ENCODE data around the gene CCL25. TPM values are rescaled to one million over a fixed set of nuclear protein-coding genes. Genes with fewer than 3 reads are reported as not detected.

The CCL25 gene
- total RNA-seq, 1 donor from 2014 or later: not detected

GRCh38 chr19:8045872-8046568, 6.5 kb upstream of the CCL25 start:
- no peak for DNase-seq (ENCODE audit: low read depth, low spot score)

DNA sequence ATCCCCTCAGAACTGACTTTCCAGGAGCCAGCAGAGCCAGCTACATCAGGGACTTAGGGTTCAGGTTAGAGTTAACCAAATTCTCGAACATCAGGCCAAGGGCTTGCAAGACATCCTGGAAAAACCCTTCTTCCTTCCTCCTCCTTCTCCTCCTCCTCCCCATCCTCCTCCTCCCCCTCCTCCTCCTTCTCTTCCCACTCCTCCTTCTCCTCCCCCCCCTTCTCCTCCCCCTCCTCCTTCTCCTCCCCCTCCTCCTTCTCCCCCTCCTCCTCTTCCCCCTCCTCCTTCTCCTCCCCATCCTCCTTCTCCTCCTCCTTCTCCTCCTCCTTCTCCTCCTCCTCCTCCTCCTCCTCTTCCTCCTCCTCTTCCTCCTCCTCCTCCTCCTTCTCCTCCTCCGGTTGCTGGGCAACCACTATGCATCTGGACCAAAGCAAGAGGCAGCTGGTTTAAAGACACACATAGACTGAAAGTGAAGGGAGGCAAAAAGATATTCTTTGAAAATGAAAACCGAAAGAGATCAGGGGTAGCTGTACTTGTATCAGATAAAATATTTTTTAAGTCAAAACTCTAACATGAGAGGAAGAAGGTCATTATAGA, 5.9 kb upstream of the CCL25 start:
- DNase-seq (ENCODE audit: low read depth, low spot score): no peak

DNA sequence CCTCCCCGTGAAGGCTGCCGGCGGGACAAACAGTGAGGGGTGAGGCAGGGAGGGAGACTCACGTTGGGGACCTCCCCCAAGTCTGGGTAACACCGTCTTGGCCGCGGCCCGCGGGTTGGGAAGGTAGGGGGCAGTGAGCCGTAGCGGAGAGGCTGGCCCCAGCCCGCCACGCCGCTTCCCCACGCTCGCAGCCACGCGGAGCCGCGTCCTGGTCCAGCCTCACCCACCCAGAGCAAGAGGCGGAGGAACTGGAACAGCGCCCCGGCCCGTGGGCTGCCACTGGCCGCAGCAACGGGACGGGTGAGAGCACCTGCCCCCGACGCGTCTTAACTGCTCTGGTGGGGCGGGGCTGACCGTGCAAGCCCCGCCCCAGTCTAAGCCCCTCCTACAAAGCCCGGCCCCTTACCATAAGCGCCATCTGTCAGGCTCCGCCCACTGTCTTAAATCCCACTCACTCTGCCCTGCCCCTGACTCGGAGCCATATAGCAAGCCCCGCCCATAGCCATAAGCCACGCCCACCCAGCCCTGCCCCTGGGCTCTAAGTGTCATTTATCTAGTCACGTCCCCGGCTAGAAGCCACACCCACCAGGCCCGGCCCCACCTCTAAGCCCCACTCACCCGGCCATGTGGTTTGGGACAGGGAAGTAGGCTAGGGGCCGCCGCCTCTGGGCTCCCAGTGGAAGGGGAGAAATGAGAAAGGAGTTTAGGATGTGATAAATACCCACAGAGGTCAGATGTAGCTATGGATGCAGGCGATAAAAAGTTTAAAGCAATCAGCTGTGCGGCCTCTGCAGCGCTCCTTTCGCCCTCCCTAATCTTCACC, 2.1 kb upstream of the CCL25 start:
- peak; percentile 33 for DNase-seq (ENCODE audit: low read depth, low spot score)

DNA sequence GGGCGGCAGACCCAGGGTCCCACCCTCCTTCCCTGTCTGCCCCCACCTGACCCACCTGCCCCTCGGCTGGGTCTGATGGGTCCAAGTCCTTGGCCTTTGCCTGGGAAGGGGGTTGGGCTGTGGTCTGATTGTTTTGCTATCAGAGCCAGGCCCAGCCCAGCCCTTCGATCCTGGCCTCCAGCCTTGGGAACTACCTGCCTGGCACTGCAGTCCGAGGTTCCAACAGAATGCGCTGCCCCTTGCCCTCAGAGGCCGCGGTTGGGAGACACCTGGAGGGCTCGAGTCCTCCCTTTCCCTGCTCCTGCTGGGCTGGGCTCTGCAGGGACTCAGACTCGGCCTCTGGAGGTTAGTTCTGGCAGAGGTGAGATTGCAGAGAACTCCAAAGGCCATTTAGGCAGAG, 1.6 kb downstream of the CCL25 start:
- DNase-seq (ENCODE audit: low read depth, low spot score): no peak

GRCh38 chr19:8056533-8056932, 4.0 kb downstream of the CCL25 start:
- no peak for DNase-seq (ENCODE audit: low read depth, low spot score)

DNA sequence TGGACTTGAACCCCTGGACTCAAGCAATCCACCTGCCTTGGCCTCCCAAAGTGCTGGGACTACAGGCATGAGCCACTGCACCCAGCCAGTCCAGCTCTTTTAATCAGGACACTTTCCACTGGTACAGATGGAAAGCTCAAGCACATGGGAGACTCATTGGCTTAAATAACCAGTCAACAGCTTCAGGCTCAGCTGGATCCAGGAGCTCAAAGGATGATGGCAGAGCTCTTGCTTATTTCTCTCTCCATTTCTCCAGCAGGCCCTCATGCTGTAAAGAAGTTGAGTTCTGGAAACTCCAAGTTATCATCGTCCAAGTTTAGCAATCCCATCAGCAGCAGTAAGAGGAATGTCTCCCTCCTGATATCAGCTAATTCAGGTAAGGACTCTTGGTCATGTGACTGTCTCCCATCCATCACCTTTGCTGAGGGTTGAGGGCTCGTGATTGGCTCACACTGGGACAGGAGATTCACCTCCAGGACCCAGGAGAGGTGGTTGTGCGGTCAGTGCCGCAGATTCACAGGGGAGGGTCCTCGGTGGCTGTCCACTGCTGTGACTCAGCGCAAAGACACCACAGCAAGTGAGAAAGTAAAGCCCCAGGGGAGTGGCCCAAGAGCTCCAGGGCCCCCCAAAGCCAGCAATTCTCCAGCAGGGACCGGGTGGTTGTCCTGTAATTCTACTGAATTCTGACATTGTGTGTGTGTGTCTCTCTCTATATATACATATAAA, 5.1 kb downstream of the CCL25 start:
- DNase-seq (ENCODE audit: low read depth, low spot score): no peak

- no peak for DNase-seq (ENCODE audit: low read depth, low spot score)
Observed at GRCh38 chr19:8064911-8065874, 12.6 kb downstream of the CCL25 start.

DNA sequence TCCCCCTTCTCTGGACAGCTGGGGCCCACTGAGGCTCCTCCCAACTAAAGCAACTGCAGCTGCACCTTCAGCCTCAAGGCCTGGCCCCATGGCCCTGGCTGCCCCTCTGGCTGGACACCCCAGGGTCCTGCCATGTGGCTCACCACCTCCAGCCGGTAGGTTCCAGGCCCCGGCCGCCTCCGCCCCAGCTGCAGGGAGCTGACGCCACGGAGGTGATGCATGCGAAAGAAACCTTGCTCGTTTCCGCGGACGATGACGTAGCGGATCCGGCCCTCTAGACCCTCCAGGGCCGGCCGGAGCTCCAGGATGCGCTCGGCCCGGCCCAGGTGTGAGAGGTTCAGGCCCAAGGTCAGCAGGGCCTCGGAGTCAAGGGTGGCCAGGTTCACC, 13.3 kb downstream of the CCL25 start:
- no peak for DNase-seq (ENCODE audit: low read depth, low spot score)

GRCh38 chr19:8069096-8069973, 16.8 kb downstream of the CCL25 start:
- no peak for DNase-seq (ENCODE audit: low read depth, low spot score)

GRCh38 chr19:8071912-8072311, 19.4 kb downstream of the CCL25 start:
- DNase-seq (ENCODE audit: low read depth, low spot score): no peak

DNA sequence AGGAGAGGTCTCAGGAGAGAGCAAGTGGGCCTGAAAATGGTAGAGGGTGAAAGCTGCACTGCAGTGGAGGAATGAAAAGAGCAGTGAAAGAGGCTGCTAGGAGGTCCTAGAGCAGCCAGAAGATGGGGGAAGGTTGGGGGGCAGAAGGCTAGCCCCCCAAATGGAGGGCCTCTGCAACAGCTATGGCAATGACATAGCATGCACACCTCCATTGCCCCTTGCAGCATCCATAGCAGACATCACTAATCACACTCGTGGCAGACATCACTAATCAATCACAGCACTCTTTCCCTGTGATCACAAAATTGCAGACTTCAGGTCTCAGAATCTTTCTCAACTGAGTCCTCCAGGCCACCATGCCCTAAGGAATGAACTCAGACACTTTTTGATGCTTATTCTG, 21.9 kb downstream of the CCL25 start:
- DNase-seq (ENCODE audit: low read depth, low spot score): no peak

DNA sequence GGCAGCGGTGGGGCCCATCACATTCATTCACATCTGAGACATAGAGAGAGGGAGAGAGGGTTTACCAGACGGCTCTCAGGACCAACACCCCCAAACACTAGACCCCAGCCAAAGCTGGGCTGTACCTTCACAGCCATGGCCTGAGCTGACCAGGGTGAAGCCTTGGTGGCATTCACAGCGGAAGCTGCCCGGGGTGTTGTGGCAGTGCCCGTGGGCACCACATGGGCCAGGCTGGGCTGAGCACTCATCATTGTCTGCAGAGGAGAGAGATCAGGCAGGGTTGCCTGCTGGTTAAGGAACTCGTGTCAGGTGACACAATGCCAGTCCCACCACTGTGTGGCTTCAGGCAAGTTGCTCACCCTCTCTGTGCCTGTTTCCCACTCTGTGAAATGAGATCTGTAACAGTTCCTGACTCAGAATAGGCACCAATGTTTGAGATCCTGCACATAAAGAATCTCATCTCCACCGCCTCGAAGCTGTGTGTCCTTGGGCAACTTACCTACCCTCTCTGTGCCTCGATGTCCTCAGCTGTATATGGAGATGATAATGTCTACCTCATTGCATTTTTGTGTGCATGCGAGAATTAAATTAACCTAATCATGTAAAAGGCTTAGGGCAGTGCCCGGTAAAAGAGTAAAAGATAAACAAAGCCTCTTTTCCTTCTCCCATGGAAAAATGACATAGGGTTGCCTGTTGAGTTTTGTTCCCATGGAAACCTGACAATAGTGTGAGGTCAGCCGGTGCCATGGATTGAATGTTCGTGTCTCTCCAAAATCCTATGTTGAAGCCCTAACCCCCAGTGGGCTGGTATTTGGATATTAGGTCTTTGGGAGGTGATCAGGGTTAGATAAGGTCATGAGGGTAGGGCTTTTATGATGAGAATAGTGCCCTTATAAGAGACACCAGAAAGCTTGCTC, 22.9 kb downstream of the CCL25 start:
- DNase-seq (ENCODE audit: low read depth, low spot score): no peak

DNA sequence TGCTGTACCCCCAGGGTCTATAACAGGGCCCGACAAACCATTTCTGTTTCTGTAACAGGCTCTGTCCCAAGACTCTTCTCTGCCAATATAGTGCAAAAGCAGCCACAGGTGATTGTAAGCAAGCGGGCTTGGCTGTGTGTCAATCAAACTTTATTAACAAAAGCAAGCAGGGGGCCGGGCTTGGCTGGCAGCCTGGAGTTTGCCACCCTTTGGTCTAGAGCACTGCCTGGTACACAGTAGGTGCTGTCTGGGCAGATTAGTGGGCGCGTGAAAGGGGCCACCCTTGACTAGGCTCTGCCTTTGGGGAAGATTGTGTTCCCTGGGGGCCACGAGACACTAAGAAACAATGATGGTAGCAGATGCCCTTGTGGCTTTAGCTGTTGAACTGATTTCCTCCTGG, 27.4 kb downstream of the CCL25 start:
- DNase-seq (ENCODE audit: low read depth, low spot score): no peak

DNA sequence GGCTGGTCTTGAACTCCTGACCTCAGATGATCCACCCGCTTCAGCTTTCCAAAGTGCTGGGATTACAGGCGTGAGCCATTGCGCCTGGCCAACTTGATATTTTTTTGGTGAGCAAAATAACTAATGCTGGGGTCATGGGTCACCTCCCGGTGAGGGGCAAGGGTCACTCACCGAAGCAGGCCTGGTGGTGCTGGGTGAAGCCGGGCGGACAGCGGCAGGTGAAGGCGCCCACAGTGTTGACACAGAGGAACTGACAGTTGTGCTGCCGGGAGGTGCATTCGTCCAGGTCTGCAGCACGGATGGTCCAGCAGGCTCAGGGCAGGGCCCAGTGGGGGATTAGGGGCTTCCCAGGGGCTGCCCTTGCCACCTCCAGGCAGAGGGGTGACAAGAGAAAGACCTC, 28.3 kb downstream of the CCL25 start:
- no peak for DNase-seq (ENCODE audit: low read depth, low spot score)

GRCh38 chr19:8081569-8082550, 29.3 kb downstream of the CCL25 start:
- no peak for DNase-seq (ENCODE audit: low read depth, low spot score)

GRCh38 chr19:8083141-8083540, 30.6 kb downstream of the CCL25 start:
- DNase-seq (ENCODE audit: low read depth, low spot score): no peak

DNA sequence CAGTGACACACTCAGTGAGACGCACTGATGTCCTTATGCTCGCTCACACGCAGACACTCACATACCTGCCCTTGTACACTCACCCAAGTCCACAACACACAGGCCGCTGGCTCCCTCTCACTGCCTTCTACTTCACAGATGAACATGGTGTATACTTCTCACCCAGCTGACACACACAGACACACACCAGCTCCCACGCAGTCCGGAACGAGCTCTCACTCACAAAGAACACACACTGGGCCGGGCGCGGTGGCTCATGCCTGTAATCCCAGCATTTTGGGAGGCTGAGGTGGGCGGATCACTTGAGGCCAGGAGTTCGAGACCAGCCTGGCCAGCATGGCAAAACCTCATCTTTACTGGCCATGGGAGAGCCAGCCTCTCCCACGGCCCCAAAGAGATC, 31.6 kb downstream of the CCL25 start:
- DNase-seq (ENCODE audit: low read depth, low spot score): no peak
